GM12891 (cell line): Measurements from ENCODE around the gene PPP5C.

Experiments used
- POLR2A ChIP-seq: IDR thresholded peaks from 2 replicates; pipeline ENCODE4 v1.6.1; 2011; ENCODE audit warnings: low read depth, low read length, control low read depth
- POLR2AphosphoS5 ChIP-seq: IDR thresholded peaks from 2 replicates; pipeline ENCODE4 v1.6.1; 2011; ENCODE audit warnings: low read depth, low read length, control low read depth
- TAF1 ChIP-seq: IDR thresholded peaks from 2 replicates; pipeline ENCODE4 v1.6.1; 2011; ENCODE audit warnings: low read depth, low read length, control low read depth

DNA sequence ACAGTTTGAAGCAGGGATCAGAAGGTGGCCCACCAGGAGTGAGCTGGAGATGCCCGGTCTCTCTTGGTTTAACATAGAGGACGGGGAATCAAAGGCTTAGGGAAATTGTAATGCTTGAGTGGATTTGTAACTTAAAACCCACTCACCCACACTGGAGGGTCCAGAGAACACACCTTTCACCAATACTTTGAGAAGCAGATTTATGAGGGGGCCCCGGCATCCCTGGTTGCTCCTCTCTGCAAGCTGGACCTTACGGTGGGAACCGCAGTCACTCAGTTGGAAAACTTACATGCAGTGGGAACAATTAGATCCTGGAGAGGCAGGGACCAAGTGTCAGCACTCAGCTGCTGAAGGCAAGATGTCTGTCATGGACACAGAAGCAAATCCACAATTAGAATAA is 20.5 kb downstream of the PPP5C start:
- TF ChIP-seq TAF1 (no peak), POLR2AphosphoS5 (no peak), POLR2A (no peak)
